GM12874 (cell line): Measurements from ENCODE around the gene CBARP.

Experiments
- CTCF ChIP-seq: IDR thresholded peaks from 2 replicates; pipeline ENCODE4 v1.5.1; 2011; ENCODE audit warnings: low read depth, mild to moderate bottlenecking, control low read depth, low read length, moderate library complexity; ENCODE audit not compliant: insufficient read depth

The CBARP gene

GRCh38 chr19:1283207-1283916, 45.6 kb upstream of the CBARP start:
- TF ChIP-seq CTCF, result no peak

GRCh38 chr19:1282588-1283206, 44.9 kb upstream of the CBARP start:
- TF ChIP-seq CTCF, result no peak

GRCh38 chr19:1281569-1282287, 43.9 kb upstream of the CBARP start:
- no peak for TF ChIP-seq CTCF

GRCh38 chr19:1280636-1281568, 43.1 kb upstream of the CBARP start:
- TF ChIP-seq CTCF, result no peak

GRCh38 chr19:1279782-1280341, 42.1 kb upstream of the CBARP start:
- peak; percentile 99 for TF ChIP-seq CTCF

- no peak for TF ChIP-seq CTCF
Observed at GRCh38 chr19:1278713-1279660, 41.2 kb upstream of the CBARP start.
